PC-3 (cell line): ENCODE measurements around the gene ADORA3. TPM values are rescaled to one million over a fixed set of nuclear protein-coding genes. Genes with fewer than 3 reads are reported as not detected.
A peak's percentile ranks its signal among the peaks of the same experiment; 100 is the strongest.
"Not testable (repeated sequence)": the region's sequence is repeated elsewhere in the genome, so short reads cannot be mapped to it uniquely, and the experiment has no call there.

Source experiments
- ATAC-seq: fragments of 200-7000 bp; cut with Tn5 transposase; 2 replicates; pipeline ENCODE4 v1.9.1; 2020; ENCODE audit warnings: mild to moderate bottlenecking, moderate library complexity
- BruUV-seq: library from RNA; stranded (reverse); fragments of 400-500 nt; replicated peaks from 2 replicates; lab custom pipeline; 2021; lab: Mats Ljungman, UMichigan
- CTCF ChIA-PET: fragments of 300-600 bp; sonication (Branson Sonifier 250); formaldehyde crosslinking; loops from one replicate; lab custom pipeline; 2022; ENCODE audit warnings: antibody characterized with exemption; lab: Charles Lee
- POLR2A ChIA-PET: fragments of 300-600 bp; sonication (Branson Sonifier 250); formaldehyde crosslinking; loops from one replicate; lab custom pipeline; 2022; ENCODE audit warnings: antibody characterized with exemption; ENCODE audit not compliant: unreplicated experiment; lab: Charles Lee
- DNase-seq: peaks from one replicate; pipeline ENCODE4 v3.0.0-alpha.2; 2015
- H2AFZ ChIP-seq: fragments of 300-600 bp; sonication (generic); 2 replicates; pipeline ENCODE4 v1.6.0; 2016; ENCODE audit warnings: antibody characterized with exemption, low read length
- H3F3A ChIP-seq: fragments of 300-600 bp; sonication (generic); one replicate; pipeline ENCODE4 v1.6.0; 2017; ENCODE audit warnings: antibody characterized with exemption, low read length, control low read depth, mild to moderate bottlenecking; ENCODE audit not compliant: unreplicated experiment
- H3K27ac ChIP-seq: fragments of 300-600 bp; sonication (generic); 2 replicates; pipeline ENCODE4 v1.5.1; 2016; ENCODE audit warnings: mild to moderate bottlenecking, low read length
- H3K27me3 ChIP-seq: fragments of 300-600 bp; sonication (generic); 2 replicates; pipeline ENCODE4 v1.6.1; 2016; ENCODE audit warnings: low read length, mixed read lengths
- H3K36me3 ChIP-seq: fragments of 300-600 bp; sonication (generic); 2 replicates; pipeline ENCODE4 v1.6.1; 2016; ENCODE audit warnings: low read depth, mixed run types, low read length, mixed read lengths
- H3K4me1 ChIP-seq: fragments of 300-600 bp; sonication (generic); 2 replicates; pipeline ENCODE4 v1.5.1; 2016; ENCODE audit warnings: low read length; ENCODE audit not compliant: insufficient read depth
- H3K4me2 ChIP-seq: fragments of 300-600 bp; sonication (generic); 2 replicates; pipeline ENCODE4 v1.6.0; 2016; ENCODE audit warnings: low read length
- H3K4me3 ChIP-seq: fragments of 300-600 bp; sonication (generic); 2 replicates; pipeline ENCODE4 v1.5.1; 2016; ENCODE audit warnings: mild to moderate bottlenecking, low read length, mixed read lengths
- H3K79me2 ChIP-seq: fragments of 300-600 bp; sonication (generic); 2 replicates; pipeline ENCODE4 v1.6.1; 2017; ENCODE audit warnings: low read length, mixed read lengths
- H3K9ac ChIP-seq: fragments of 300-600 bp; sonication (generic); 2 replicates; pipeline ENCODE4 v1.6.0; 2016; ENCODE audit warnings: mild to moderate bottlenecking, low read length
- H3K9me2 ChIP-seq: fragments of 300-600 bp; sonication (generic); replicated peaks from 2 replicates; pipeline ENCODE4 v1.6.1; 2016; ENCODE audit warnings: mixed run types, low read length, mixed read lengths
- H3K9me3 ChIP-seq: fragments of 300-600 bp; sonication (generic); 2 replicates; pipeline ENCODE4 v1.6.1; 2016; ENCODE audit warnings: low read length, mixed read lengths
- H4K20me1 ChIP-seq: fragments of 300-600 bp; sonication (generic); 2 replicates; pipeline ENCODE4 v1.6.1; 2016; ENCODE audit warnings: low read length, mixed read lengths
- CTCF ChIP-seq: fragments of 300-600 bp; sonication (generic); conservative IDR thresholded peaks from 2 replicates; pipeline ENCODE4 v1.5.1; 2017; ENCODE audit warnings: antibody characterized with exemption, low read depth, mild to moderate bottlenecking, low read length
- EZH2 ChIP-seq: fragments of 300-600 bp; sonication (generic); IDR thresholded peaks from one replicate; pipeline ENCODE4 v1.6.1; 2017; ENCODE audit warnings: antibody characterized with exemption, mild to moderate bottlenecking, low read length; ENCODE audit not compliant: unreplicated experiment
- EZH2phosphoT487 ChIP-seq: fragments of 300-600 bp; sonication (generic); IDR thresholded peaks from 2 replicates; pipeline ENCODE4 v1.6.1; 2018; ENCODE audit warnings: mild to moderate bottlenecking, antibody characterized with exemption, low read length, borderline replicate concordance
- intact Hi-C: fragments of 100-400 bp; cut with micrococcal nuclease; formaldehyde crosslinking; loops from 2 replicates; pipeline ENCODE4 v1.9.0; 2023
- total RNA-seq: library from RNA; depleted of rRNA; stranded (reverse); fragments of >200 nt; gene quantifications from 2 replicates; pipeline ENCODE4 v1.2.3, GENCODE V29; 2014

ADORA3 gene
- total RNA-seq, 1 experiment from 2014 or later: not detected

GRCh38 chr1:111551623-111552411 lies 48.4 kb upstream of the ADORA3 start:
- H3K79me2 ChIP-seq: no peaks in the 10 kb centered on the region
- no peaks in the 10 kb centered on the region for H3K9me3 ChIP-seq
- CTCF ChIA-PET: no interaction called here
- H3K27me3 ChIP-seq: no peaks in the 10 kb centered on the region
- no peak overlapping the region for H3K27ac ChIP-seq
- peaks cover 14% of the 10 kb centered on the region for H3K4me1 ChIP-seq
- H4K20me1 ChIP-seq: no peaks in the 10 kb centered on the region
- POLR2A ChIA-PET: no interaction called here
- BruUV-seq: no TSS peak
- intact Hi-C loops: no loop called here
- H3K9ac ChIP-seq: no peak overlapping the region
- no peaks in the 10 kb centered on the region for H3K9me2 ChIP-seq
- TF ChIP-seq EZH2: no peak
- no peak for TF ChIP-seq EZH2phosphoT487
- TF ChIP-seq CTCF: no peak
- H3K36me3 ChIP-seq: no peaks in the 10 kb centered on the region
- H3K4me3 ChIP-seq: no peak overlapping the region
- H3K4me2 ChIP-seq: no peak overlapping the region
- DNase-seq (no peak), ATAC-seq (no peak)
- no peaks in the 10 kb centered on the region for H3F3A ChIP-seq
- H2AFZ ChIP-seq: no peak overlapping the region

GRCh38 chr1:111547786-111548185 lies 44.4 kb upstream of the ADORA3 start:
- POLR2A ChIA-PET, H3F3A ChIP-seq, H4K20me1 ChIP-seq, H2AFZ ChIP-seq, H3K4me3 ChIP-seq, H3K4me1 ChIP-seq, H3K27me3 ChIP-seq, H3K4me2 ChIP-seq, ATAC-seq, H3K9me2 ChIP-seq, H3K9ac ChIP-seq, BruUV-seq, CTCF ChIA-PET, H3K9me3 ChIP-seq, H3K79me2 ChIP-seq, intact Hi-C loops, DNase-seq, H3K36me3 ChIP-seq, H3K27ac ChIP-seq: not testable (repeated sequence)

GRCh38 chr1:111542187-111542586 lies 38.8 kb upstream of the ADORA3 start:
- no peak for ATAC-seq
- H3K4me3 ChIP-seq: no peak overlapping the region
- POLR2A ChIA-PET: interaction anchor here (0.6 kb wide), 2 partner anchors 18 to 54 kb away, joined by 3 to 6 read pairs; no protein-coding TSS in a partner anchor

More at GRCh38 chr1:111542187-111542586, 38.8 kb upstream of the ADORA3 start:
- Histone ChIP-seq H2AFZ (peak overlapping the region; percentile 40; the same call in 1 of the 2 replicates), H3K4me1 (peaks cover 23% of the 10 kb centered on the region), H3K4me2 (peak overlapping the region; percentile 32; the same call in 1 of the 2 replicates), H3K27me3 (no peaks in the 10 kb centered on the region), H4K20me1 (no peaks in the 10 kb centered on the region), H3K9me2 (peaks cover 5% of the 10 kb centered on the region; the same call in 1 of the 2 replicates), H3K27ac (no peak overlapping the region), H3K36me3 (no peaks in the 10 kb centered on the region), H3F3A (no peaks in the 10 kb centered on the region), H3K79me2 (no peaks in the 10 kb centered on the region), H3K9ac (no peak overlapping the region), H3K9me3 (no peaks in the 10 kb centered on the region)
- BruUV-seq: no TSS peak
- CTCF ChIA-PET: no interaction called here
- TF ChIP-seq CTCF (no peak), EZH2phosphoT487 (no peak), EZH2 (no peak)
- intact Hi-C loops: no loop called here
- DNase-seq: no peak
